RWPE2 (cell line): ENCODE data around the gene ENOX2.
A peak's percentile ranks its signal among the peaks of the same experiment; 100 is the strongest.

Source experiments
- ATAC-seq: fragments of 200-7000 bp; cut with Tn5 transposase; 3 replicates; pipeline ENCODE4 v1.9.1; 2021; ENCODE audit warnings: low read depth
- DNase-seq: peaks from one replicate; pipeline ENCODE4 v3.0.0-alpha.2; 2020; ENCODE audit warnings: low spot score
- H3K27ac ChIP-seq: fragments of 450-650 bp; 2 replicates; pipeline ENCODE4 v1.5.1; 2017; ENCODE audit warnings: mild to moderate bottlenecking; ENCODE audit not compliant: poor library complexity, severe bottlenecking
- H3K27me3 ChIP-seq: fragments of 250-450 bp; sonication (Bioruptor Pico); 2 replicates; pipeline ENCODE4 v1.5.1; 2021; ENCODE audit warnings: mild to moderate bottlenecking, moderate library complexity; ENCODE audit not compliant: insufficient read depth, poor library complexity, severe bottlenecking
- H3K36me3 ChIP-seq: fragments of 250-450 bp; sonication (Bioruptor Pico); 2 replicates; pipeline ENCODE4 v1.5.1; 2020; ENCODE audit warnings: low read depth, mild to moderate bottlenecking, moderate library complexity
- H3K4me1 ChIP-seq: fragments of 250-450 bp; sonication (Bioruptor Pico); 2 replicates; pipeline ENCODE4 v1.5.1; 2021; ENCODE audit warnings: mild to moderate bottlenecking, moderate library complexity; ENCODE audit not compliant: insufficient read depth, poor library complexity, severe bottlenecking
- H3K4me3 ChIP-seq: fragments of 250-450 bp; sonication (Bioruptor Pico); 2 replicates; pipeline ENCODE4 v1.5.1; 2021; ENCODE audit warnings: mild to moderate bottlenecking, moderate library complexity; ENCODE audit not compliant: severe bottlenecking
- H3K9me3 ChIP-seq: fragments of 250-450 bp; sonication (Bioruptor Pico); 2 replicates; pipeline ENCODE4 v1.5.1; 2021; ENCODE audit warnings: mild to moderate bottlenecking, moderate library complexity; ENCODE audit not compliant: severe bottlenecking
- TF ChIP-seq, protein P1 (sequence below): fragments of 450-650 bp; IDR thresholded peaks from one replicate; pipeline ENCODE4 v1.5.1; 2017; ENCODE audit warnings: mild to moderate bottlenecking, moderate library complexity; ENCODE audit not compliant: poor library complexity, severe bottlenecking

The ENOX2 gene, protein sequence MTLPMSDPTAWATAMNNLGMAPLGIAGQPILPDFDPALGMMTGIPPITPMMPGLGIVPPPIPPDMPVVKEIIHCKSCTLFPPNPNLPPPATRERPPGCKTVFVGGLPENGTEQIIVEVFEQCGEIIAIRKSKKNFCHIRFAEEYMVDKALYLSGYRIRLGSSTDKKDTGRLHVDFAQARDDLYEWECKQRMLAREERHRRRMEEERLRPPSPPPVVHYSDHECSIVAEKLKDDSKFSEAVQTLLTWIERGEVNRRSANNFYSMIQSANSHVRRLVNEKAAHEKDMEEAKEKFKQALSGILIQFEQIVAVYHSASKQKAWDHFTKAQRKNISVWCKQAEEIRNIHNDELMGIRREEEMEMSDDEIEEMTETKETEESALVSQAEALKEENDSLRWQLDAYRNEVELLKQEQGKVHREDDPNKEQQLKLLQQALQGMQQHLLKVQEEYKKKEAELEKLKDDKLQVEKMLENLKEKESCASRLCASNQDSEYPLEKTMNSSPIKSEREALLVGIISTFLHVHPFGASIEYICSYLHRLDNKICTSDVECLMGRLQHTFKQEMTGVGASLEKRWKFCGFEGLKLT

DNA sequence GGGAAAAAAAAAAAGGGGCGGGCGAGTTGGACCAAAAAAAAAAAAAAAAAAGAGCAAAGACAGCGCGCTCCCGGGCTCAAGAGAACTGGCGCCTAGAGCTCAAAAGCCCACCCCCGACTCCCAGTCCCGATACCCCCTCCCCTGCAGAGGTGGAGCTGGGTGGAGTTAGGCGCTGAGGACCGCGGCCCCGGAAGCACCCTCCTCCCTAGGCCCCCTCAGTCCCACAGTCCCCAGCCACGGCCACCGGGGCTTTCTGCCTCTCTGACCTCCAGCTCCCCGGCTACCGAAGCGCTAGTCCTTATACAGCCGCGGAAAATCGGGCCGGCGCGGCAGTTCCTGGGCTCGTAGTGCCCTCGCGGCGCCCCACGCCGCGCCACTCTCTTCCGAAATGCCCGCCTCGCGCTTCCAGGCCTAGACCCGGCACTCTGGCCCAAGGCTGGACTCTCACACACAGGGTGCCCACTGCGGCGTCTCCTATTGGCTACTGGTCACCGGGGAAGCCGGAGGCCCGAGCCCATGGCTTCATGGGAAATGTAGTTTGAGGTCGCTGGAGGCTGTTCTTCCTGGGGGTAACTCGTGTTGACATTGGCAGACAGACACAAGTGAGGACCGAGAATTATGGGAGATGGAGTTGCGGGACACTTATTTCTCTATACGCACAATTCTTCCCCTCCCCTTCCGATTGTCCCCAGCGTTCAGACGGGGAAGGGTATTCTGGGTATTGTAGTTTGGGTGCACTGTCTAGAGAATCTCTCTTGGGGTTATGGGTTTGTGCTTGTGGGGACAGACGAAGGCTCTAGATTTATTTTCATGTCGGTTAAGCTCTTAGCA, at the start of gene ENOX2:
TSS of gene ENOX2 (minus strand) at position 427 of the 831 bp plus-strand sequence. CDS start 199,993 bp downstream, outside the sequence.
- Histone ChIP-seq H3K27me3 (no peaks in the 10 kb centered on the region), H3K27ac (no peak within 1 kb of the TSS), H3K4me1 (no peaks in the 10 kb centered on the region), H3K4me3 (peak within 1 kb of the TSS; percentile 60), H3K36me3 (no peaks in the 10 kb centered on the region), H3K9me3 (no peaks in the 10 kb centered on the region)
- TF ChIP-seq, protein P1, sequence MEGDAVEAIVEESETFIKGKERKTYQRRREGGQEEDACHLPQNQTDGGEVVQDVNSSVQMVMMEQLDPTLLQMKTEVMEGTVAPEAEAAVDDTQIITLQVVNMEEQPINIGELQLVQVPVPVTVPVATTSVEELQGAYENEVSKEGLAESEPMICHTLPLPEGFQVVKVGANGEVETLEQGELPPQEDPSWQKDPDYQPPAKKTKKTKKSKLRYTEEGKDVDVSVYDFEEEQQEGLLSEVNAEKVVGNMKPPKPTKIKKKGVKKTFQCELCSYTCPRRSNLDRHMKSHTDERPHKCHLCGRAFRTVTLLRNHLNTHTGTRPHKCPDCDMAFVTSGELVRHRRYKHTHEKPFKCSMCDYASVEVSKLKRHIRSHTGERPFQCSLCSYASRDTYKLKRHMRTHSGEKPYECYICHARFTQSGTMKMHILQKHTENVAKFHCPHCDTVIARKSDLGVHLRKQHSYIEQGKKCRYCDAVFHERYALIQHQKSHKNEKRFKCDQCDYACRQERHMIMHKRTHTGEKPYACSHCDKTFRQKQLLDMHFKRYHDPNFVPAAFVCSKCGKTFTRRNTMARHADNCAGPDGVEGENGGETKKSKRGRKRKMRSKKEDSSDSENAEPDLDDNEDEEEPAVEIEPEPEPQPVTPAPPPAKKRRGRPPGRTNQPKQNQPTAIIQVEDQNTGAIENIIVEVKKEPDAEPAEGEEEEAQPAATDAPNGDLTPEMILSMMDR, result no peak
- ATAC-seq, result peak; percentile 99
- peak; percentile 91 for DNase-seq

DNA sequence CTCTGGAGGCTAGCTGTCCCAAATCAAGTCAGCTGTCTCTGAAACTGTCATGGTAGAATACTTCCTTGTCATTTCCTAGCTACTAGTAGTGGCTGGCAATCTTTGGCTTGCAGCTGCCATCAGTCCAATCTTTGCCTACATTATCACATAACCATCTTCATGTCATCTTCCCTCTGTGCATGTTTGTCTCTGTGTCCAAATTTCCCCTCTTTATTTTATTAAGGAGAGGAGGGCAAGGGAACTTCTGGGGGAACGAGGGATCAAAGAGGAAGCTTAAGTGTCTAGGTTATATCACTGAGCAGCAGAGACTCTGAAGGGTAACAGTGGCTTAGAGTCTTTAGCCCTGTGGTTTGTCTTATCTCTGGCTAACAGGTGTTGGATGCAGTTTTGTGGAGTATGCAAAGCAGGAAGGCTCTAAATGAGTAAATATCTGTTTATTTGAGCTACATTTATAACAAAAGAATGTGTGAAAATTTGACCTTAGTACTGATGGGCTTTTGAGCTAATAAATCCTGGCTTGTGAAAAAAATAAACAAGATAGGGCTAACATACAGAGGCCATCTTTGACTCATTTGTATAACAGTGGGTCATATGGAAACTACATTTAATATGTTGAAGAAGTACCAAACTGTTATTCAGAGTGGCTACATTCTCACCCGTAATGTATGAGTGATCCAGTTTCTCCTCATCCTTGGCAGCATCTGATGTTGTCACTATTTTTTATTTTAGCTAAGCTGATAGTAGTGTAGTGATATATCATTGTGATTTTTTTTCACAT, 49.4 kb upstream of the ENOX2 start:
- no peak overlapping the region for H3K27ac ChIP-seq
- no peaks in the 10 kb centered on the region for H3K4me1 ChIP-seq
- no peak overlapping the region for H3K4me3 ChIP-seq
- ATAC-seq (no peak), DNase-seq (no peak)
- TF ChIP-seq, protein P1, result no peak
- H3K36me3 ChIP-seq, result no peaks in the 10 kb centered on the region
- no peaks in the 10 kb centered on the region for H3K27me3 ChIP-seq
- no peaks in the 10 kb centered on the region for H3K9me3 ChIP-seq

DNA sequence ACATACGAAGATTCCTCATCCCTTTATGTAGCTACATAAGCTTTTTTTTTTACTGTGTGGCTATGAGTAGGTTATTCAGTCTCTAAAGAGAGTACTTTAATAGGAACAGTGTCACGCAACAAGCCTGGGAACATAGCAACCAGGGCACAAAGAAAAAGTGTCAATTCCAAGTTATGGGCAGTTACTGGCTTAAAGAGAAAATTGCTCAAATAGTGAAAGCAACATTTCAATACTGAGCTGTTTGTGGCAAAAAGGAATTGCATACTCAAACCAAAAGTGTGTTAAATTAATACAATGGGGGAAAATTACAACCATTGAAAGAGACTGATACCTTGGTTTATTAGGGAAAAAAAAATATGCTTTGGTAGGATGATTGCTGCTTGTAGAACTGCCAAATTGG, 41.2 kb upstream of the ENOX2 start:
- no peak overlapping the region for H3K27ac ChIP-seq
- ATAC-seq, result no peak
- no peaks in the 10 kb centered on the region for H3K36me3 ChIP-seq
- H3K4me1 ChIP-seq, result no peaks in the 10 kb centered on the region
- no peak for DNase-seq
- H3K4me3 ChIP-seq, result no peak overlapping the region
- TF ChIP-seq, protein P1, result no peak
- no peaks in the 10 kb centered on the region for H3K9me3 ChIP-seq
- no peaks in the 10 kb centered on the region for H3K27me3 ChIP-seq

DNA sequence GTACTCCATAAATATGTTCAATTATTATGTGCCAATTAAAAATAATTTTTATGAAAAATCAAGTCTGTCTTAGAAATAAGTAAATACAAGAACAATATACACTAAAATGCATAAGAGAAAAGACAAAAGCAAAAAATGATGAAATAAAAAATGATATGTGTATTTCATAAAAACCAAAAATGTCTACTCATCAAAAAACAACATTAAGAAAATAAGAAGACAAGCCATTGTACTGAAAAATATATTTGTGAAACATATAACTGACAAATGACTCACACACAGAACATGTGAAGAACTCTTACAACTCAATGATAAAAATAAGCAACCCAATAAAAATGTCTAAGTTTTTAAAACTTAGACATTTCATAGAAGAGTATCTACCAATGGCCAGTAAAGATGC, 34.1 kb upstream of the ENOX2 start:
- no peaks in the 10 kb centered on the region for H3K4me1 ChIP-seq
- no peaks in the 10 kb centered on the region for H3K27me3 ChIP-seq
- H3K9me3 ChIP-seq, result no peaks in the 10 kb centered on the region
- no peak for DNase-seq
- no peaks in the 10 kb centered on the region for H3K36me3 ChIP-seq
- TF ChIP-seq, protein P1, result no peak
- ATAC-seq, result no peak
- H3K27ac ChIP-seq, result no peak overlapping the region
- H3K4me3 ChIP-seq, result no peak overlapping the region
